Stomach (tissue), 9 donors: ENCODE measurements around the gene PEA15. TPM values are rescaled to one million over a fixed set of nuclear protein-coding genes. Genes with fewer than 3 reads are reported as not detected.

Experiments
- DNase-seq, 2 donors: peaks; one replicate each; pipeline versions ENCODE4 v3.0.0 to v3.0.0-alpha.2; 2013 to 2019
- H3K27ac ChIP-seq, 5 donors: fragments of 200-600 bp in 4 of 5; sonication (generic) in 4 of 5; one replicate each; pipeline ENCODE4 v1.5.1; 2013 to 2019; ENCODE audit warnings: mild to moderate bottlenecking in 1 of 5, moderate library complexity in 1 of 5
- H3K27me3 ChIP-seq, 3 donors: fragments of 200-600 bp; sonication (generic); one replicate each; pipeline ENCODE4 v1.5.1; 2017 to 2019; ENCODE audit warnings: mixed run types in 1 of 3
- H3K36me3 ChIP-seq, 4 donors: fragments of 200-600 bp; sonication (generic); 1 replicate in 3 of 4; 2 replicates in 1 of 4; pipeline ENCODE4 v1.5.1; 2016 to 2019
- H3K4me1 ChIP-seq, 4 donors: fragments of 200-600 bp; sonication (generic); one replicate each; pipeline ENCODE4 v1.5.1; 2016 to 2019
- H3K4me3 ChIP-seq, 4 donors: fragments of 200-600 bp; sonication (generic) in 3 of 4; one replicate each; pipeline ENCODE4 v1.5.1; 2016 to 2019; ENCODE audit warnings: mild to moderate bottlenecking in 1 of 4
- H3K9me3 ChIP-seq, 4 donors: fragments of 200-600 bp; sonication (generic); one replicate each; pipeline ENCODE4 v1.5.1; 2016 to 2019
- EP300 ChIP-seq: sonication (generic); formaldehyde crosslinking; IDR thresholded peaks from one replicate; pipeline ENCODE4 v1.6.1; 2017; ENCODE audit warnings: antibody characterized with exemption
- POLR2A ChIP-seq, 4 donors: fragments of 450-650 bp; IDR thresholded peaks; one replicate each; pipeline ENCODE4 v1.6.1; 2016; ENCODE audit warnings: antibody characterized with exemption in 4 of 4, control low read depth in 2 of 4, mild to moderate bottlenecking in 1 of 4, moderate library complexity in 1 of 4
- POLR2AphosphoS5 ChIP-seq, 3 donors: sonication (generic); formaldehyde crosslinking; IDR thresholded peaks; one replicate each; pipeline ENCODE4 v1.6.1; 2016; ENCODE audit warnings: antibody characterized with exemption in 3 of 3
- WGBS, 5 donors: extraction: QIAGEN DNeasy Blood & Tissue Kit in 3 of 5; methylation state at CpG; one replicate each; pipeline versions ENCODE4 v1.1.5 to v1.1.7; 2013 to 2018; 5-methylcytosine and 5-hydroxymethylcytosine counted together
- intact Hi-C: fragments of 100-400 bp; cut with DNase I; formaldehyde crosslinking; loops from one replicate; pipeline ENCODE4 v1.15.1; 2023; ENCODE audit warnings: low total_unique reads
- polyA plus RNA-seq, 3 donors: library from polyadenylated mRNA; stranded (reverse); fragments of 200-250 nt; gene quantifications; one replicate each; pipeline ENCODE4 v1.2.3, GENCODE V29; 2013
- total RNA-seq, 5 donors: library from RNA; depleted of rRNA; stranded (reverse); fragments of >200 nt; gene quantifications; one replicate each; pipeline versions ENCODE4 v1.1.0 to v1.2.3, GENCODE V29; 2014 to 2016
- TF ChIP-seq, protein P1 (sequence below), 7 experiments: fragments of 450-650 bp in 4 of 7; fragments of 200-600 bp in 3 of 7; sonication (generic) in 3 of 7; IDR thresholded peaks; one replicate each; pipeline ENCODE4 v1.5.1; 2016 to 2019; ENCODE audit warnings: antibody characterized with exemption in 7 of 7, control low read depth in 2 of 7, mild to moderate bottlenecking in 1 of 7
- donor health status: healthy with polysubstance abuse.
- donor health status: Bipolar disorder and iron deficiency.
- donor health status: healthy.

PEA15 gene
- total and polyA plus RNA-seq, 8 donors = 26.3 to 127 (median 58.0) TPM

DNA sequence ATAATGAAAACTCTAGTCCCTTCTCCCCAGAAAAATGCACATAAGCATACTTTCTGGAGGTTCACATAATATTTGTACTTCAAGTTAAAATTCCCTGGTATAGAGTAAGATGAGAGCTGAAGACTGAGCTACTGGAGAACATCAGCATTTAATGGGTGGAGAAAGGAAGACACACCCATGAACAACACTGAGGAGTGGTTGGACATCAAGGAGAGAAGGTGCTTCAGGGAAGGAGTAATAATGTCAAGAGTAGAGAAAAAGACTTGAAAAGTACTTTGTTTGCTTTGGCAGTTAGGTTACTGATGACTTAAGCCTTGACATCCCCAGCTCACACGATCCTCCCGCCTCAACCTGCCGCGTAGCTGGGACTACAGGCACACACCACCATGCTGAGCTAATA lies 21.9 kb downstream of the PEA15 start:
- Histone ChIP-seq H3K4me1 (no peaks in the 10 kb centered on the region), H3K4me3 (no peak overlapping the region), H3K36me3 (peaks cover 86 to 100% (median 100%) of the 10 kb centered on the region in 4 donors), H3K27me3 (no peaks in the 10 kb centered on the region), H3K9me3 (no peaks in the 10 kb centered on the region), H3K27ac (no peak overlapping the region)
- DNase-seq = no peak
- intact Hi-C loops = no loop called here
- TF ChIP-seq, protein P1, sequence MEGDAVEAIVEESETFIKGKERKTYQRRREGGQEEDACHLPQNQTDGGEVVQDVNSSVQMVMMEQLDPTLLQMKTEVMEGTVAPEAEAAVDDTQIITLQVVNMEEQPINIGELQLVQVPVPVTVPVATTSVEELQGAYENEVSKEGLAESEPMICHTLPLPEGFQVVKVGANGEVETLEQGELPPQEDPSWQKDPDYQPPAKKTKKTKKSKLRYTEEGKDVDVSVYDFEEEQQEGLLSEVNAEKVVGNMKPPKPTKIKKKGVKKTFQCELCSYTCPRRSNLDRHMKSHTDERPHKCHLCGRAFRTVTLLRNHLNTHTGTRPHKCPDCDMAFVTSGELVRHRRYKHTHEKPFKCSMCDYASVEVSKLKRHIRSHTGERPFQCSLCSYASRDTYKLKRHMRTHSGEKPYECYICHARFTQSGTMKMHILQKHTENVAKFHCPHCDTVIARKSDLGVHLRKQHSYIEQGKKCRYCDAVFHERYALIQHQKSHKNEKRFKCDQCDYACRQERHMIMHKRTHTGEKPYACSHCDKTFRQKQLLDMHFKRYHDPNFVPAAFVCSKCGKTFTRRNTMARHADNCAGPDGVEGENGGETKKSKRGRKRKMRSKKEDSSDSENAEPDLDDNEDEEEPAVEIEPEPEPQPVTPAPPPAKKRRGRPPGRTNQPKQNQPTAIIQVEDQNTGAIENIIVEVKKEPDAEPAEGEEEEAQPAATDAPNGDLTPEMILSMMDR (IDR thresholded peaks at IDR 0.05) = no peak
- TF ChIP-seq POLR2AphosphoS5 (IDR thresholded peaks at IDR 0.05) (no peak), POLR2A (IDR thresholded peaks at IDR 0.05) (no peak)
- 78 to 96% (median 84%) methylated on average over 4 of the region's 4 CpGs for WGBS, 5 donors

DNA sequence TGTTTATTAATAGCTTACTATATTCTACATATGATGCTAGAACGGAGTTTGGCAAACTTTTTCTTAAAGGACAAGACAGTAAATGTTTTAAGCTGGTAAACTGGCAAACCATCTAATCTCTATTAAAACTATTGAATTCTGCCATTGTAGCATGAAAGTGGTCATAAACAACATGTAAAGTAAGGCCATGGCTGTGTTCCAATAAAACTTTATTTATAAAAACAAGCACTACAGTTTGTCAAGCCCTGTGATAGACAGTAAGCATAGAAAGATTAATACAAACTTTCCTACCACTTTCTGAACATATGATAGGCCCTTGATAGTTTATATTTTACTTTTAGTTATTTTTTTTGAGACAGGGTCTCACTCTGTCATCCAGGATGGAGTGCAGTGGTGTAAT lies 22.4 kb downstream of the PEA15 start:
- WGBS, 5 donors = 89 to 99% (median 93%) methylated on average over 1 of the region's 1 CpG
- Histone ChIP-seq H3K9me3 (no peaks in the 10 kb centered on the region), H3K27me3 (no peaks in the 10 kb centered on the region), H3K4me1 (no peaks in the 10 kb centered on the region), H3K4me3 (no peak overlapping the region), H3K36me3 (peaks cover 86 to 100% (median 100%) of the 10 kb centered on the region in 4 donors), H3K27ac (no peak overlapping the region)
- intact Hi-C loops = no loop called here
- TF ChIP-seq EP300 = no peak
- TF ChIP-seq, protein P1 (IDR thresholded peaks at IDR 0.05) = no peak
- TF ChIP-seq POLR2A (IDR thresholded peaks at IDR 0.05) = no peak
- no peak for TF ChIP-seq POLR2AphosphoS5 (IDR thresholded peaks at IDR 0.05)
- no peak for DNase-seq

DNA sequence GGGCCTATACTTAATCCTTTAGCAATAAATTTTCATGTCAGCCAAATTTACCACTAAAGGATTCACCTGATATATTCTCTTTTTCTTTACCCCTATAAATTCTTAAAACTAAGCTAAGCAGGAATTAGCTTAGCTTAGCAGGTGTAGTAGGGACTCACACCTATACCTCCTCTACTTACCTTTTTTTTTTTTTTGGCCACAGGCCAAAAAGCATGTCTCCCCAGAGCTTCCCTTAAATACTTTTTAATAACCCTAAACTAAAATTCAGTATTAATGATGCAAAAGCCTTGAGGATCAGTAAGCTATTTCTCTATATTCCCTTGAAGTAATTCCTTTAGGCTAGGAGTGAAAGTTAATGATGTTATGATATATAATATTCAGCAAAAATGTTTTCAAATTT lies 23.2 kb downstream of the PEA15 start:
- peaks cover 0 to 1% (median 0%) of the 10 kb centered on the region in 4 donors for H3K4me1 ChIP-seq
- intact Hi-C loops = no loop called here
- TF ChIP-seq EP300 = no peak
- TF ChIP-seq, protein P1 (IDR thresholded peaks at IDR 0.05) = no peak
- no peaks in the 10 kb centered on the region for H3K27me3 ChIP-seq
- no peak for DNase-seq
- H3K9me3 ChIP-seq = no peaks in the 10 kb centered on the region
- H3K36me3 ChIP-seq = peaks cover 78 to 100% (median 100%) of the 10 kb centered on the region in 4 donors
- H3K4me3 ChIP-seq = no peak overlapping the region
- no peak overlapping the region for H3K27ac ChIP-seq

DNA sequence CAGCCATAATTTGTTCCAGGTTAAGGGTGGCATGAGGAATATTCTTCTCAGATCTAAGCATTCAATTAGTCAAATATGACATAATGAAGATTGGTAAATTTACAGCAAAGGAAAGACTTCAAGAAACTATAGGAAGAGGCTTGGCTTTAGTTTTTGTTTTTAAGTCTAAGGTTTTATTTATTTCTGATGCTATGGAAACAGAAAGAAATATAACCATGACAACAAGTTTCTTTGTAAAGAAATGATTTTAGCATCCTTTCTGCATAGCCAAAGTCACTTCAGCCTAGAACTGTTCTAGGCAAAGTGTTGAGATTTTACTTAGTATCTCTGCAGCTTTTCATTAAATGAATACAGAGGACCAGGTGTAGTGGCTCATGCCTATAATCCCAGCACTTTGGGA lies 27.7 kb downstream of the PEA15 start:
- intact Hi-C loops = no loop called here

More for the DNA sequence above, 27.7 kb downstream of the PEA15 start:
- H3K36me3 ChIP-seq = peaks cover 69 to 100% (median 99%) of the 10 kb centered on the region in 4 donors
- no peak for DNase-seq
- H3K27ac ChIP-seq = no peak overlapping the region
- no peaks in the 10 kb centered on the region for H3K27me3 ChIP-seq
- peaks cover 0 to 14% (median 2%) of the 10 kb centered on the region in 4 donors for H3K4me1 ChIP-seq
- no peaks in the 10 kb centered on the region for H3K9me3 ChIP-seq
- H3K4me3 ChIP-seq = no peak overlapping the region
- TF ChIP-seq POLR2A (IDR thresholded peaks at IDR 0.05) (no peak), POLR2AphosphoS5 (IDR thresholded peaks at IDR 0.05) (no peak), EP300 (no peak)
- TF ChIP-seq, protein P1 (IDR thresholded peaks at IDR 0.05) = no peak
